Skin of body (tissue), 2 donors: ENCODE results near the gene SKA2. TPM values are rescaled to one million over a fixed set of nuclear protein-coding genes. Genes with fewer than 3 reads are reported as not detected.
"Not testable (repeated sequence)": the region's sequence is repeated elsewhere in the genome, so short reads cannot be mapped to it uniquely, and the experiment has no call there.

ENCODE experiments used
- DNase-seq: peaks from one replicate; lab custom pipeline; 2025; lab: John Stamatoyannopoulos, UW
- total RNA-seq: library from RNA; depleted of rRNA; stranded (reverse); fragments of >200 nt; gene quantifications from one replicate; pipeline ENCODE4 v1.2.3, GENCODE V29; 2014

SKA2 gene
- total RNA-seq, 1 donor from 2014 or later, result 42.2 TPM

GRCh38 chr17:59152925-59153324 lies 2.1 kb downstream of the SKA2 start:
- no peak for DNase-seq

DNA sequence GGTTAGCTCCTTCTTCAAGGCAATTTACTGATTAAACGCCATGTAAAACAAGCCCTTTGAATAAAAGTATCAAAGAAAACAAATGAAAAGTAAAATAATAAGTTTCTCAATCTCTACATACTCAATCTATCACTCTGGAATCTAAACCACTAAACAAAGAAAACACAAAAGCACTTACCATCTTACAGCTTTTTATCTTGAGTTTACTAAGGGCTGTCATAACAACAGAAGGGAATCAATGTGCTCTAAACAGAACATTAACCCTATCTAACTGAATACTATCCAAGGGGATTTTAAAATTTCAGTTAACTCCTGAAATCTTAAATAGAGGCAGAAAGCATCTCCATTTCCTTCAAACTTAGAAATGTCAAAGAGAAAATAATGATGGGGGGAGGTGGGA lies 3.4 kb downstream of the SKA2 start:
- no peak for DNase-seq

DNA sequence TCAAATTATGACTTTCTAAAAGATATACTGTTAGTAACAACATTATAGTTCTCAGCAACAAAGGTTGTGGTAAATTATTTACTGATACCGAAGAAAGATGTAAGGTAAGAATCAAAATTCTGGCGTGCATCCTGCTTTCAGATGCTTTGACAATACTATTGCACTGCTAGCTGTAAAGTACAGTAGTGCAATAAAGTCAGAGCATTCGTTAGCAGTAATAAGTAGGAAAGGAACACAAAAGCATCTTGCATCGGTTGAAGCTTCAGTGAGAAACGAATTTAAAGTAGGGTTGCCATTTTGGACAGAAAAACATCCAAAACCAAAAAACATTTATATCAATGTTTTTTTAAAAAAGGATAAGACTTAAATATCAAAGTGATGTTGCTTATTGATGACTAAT lies 4.0 kb downstream of the SKA2 start:
- no peak for DNase-seq

DNA sequence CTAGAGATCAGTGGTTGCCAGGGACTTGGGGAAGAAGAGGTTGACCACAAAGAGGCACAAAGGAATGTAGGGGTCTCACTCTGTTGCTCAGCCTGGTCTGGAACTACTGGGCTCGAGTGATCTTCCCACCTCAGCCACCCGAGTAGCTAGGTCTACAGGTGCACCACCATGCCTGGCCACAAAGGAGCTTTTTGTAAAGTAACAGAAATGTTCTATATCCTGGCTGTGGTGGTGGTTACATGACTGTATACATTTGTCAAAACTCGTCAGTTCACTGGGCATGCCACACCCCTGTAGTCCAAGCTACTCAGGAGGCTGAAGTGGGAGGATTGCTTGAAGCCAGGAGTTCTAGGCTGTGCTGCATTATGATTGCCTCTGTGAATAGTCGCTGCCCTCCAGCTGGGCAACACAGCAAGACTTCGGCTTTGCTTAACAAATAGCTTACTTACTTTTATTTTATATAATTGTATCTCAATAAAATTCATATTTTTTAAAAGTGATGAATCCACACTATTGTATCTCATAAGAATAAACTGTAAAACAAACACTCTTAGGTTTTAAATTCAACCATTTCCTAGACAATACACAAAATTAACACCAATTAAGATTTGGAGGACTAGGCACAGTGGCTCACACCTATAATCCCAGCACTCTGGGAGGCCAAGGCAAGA lies 5.0 kb downstream of the SKA2 start:
- no peak for DNase-seq

GRCh38 chr17:59149051-59149450 lies 5.9 kb downstream of the SKA2 start:
- no peak for DNase-seq

DNA sequence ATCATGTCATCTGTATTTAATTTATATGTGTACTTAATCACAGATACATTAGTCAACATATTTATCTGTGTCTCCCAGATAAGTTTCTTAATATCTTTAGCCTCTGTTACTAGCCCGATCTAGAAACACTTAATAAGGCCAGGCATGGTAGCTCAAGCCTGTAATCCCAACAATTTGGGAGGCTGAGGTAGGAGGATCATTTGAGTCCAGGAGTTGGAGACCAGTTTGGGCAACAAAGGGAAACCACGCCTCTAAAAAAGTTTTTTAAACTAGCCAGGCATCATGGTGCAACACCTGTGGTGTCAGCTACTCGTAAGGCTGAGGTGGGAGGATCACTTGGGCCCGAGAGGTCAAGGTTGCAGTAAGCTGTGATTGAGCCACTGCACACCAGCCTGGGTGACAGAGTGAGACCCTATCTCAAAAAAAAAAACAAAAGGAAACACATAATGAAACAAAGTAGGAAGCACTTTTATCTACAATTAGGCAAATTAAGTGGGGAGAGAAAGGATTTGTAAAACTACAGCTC lies 9.4 kb downstream of the SKA2 start:
- DNase-seq, result no peak

- no peak for DNase-seq
Observed at GRCh38 chr17:59141860-59142259, 13.1 kb downstream of the SKA2 start.

DNA sequence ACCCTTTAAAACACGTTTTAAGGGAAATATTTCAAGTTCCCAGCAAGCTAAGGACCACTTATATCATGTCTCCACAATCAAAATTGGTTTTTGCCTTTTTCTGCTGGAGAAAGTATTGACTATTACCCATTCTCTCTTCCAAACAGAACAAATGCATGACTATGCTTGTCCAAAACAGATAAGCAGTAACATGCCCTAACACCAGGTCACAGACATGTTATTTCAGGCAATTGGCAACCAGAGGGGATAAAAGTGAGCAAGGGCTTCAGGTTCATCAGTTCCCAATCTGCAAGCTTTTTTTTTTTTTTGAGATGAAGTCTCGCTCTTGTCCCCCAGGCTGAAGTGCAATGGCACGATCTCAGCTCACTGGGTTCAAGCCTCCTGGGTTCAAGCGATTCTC lies 15.0 kb downstream of the SKA2 start:
- no peak for DNase-seq

- not testable (repeated sequence) for DNase-seq
Observed at GRCh38 chr17:59138339-59138738, 16.6 kb downstream of the SKA2 start.

- DNase-seq, result no peak
Observed at GRCh38 chr17:59131131-59131530, 23.9 kb downstream of the SKA2 start.

DNA sequence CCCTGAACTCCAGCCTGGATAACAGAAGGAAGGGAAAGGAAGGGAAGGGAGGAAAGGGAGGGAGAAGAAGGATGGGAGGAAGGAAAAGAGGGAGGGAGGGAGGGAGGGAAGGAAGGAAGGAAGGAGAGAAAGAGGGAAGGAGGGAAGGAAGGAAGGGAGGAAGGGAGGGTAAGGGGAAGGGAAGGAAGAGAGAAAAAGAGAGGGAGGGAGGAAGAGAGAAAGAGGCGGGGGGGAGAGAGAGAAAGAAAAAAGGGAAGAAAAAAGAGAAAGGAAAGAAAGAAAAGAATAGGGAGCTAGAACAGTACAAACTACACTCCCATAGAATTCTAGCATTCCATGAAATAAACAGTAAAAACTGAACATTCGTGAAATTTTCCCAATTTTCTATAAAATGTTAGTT lies 25.2 kb downstream of the SKA2 start:
- DNase-seq, result no peak

DNA sequence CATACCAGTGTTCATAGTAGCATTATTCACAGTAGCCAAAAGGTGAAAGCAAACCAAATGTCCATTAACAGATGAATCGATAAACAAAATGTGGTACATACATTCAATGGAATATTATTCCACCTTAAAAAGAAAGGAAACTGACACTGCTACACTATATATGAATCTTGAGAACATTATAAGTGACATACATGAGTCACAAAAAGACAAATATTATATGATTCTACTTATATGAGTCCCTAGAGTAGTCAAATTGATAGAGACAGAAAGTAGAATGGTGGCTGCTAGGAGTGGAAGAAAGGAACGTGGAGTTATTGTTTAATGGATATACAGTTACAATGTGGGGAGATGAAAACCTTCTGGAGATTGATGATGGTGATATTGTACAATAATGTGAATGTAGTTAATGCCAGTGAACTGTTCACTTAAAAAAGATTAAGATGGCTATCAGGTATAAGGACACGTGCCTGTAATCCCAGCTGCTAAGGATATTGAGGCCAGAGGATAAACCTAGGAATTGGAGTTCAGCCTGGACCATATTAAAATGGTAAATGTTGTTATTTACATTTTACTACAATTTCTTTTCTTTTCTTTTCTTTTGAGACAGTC lies 28.1 kb downstream of the SKA2 start:
- no peak for DNase-seq

- no peak for DNase-seq
Observed at GRCh38 chr17:59124665-59125064, 30.3 kb downstream of the SKA2 start.

DNA sequence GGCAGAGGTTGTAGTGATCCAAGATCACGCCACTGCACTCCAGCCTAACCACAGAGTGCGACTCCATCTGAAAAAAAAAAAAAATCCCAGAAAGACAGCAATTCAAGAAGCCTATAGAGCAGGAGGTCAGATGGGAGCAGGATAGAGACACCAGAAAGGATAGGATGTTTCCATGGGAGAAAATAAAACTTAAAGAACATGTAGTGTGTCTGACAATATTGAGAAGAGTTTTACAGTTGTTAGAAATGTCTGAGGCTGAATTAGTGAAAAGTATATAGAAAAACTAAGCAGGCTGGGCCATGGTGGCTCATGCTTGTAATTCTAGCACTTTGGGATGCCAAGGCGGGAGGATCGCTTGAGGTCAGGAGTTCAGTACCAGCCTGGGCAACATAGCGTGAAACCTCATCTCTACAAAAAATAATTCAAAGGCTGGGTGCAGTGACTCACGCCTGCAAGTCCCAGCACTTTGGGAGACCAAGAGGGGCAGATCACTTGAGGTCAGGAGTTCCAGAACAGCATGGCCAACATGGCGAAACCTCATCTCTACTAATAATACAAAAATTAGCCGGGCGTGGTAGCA lies 33.0 kb downstream of the SKA2 start:
- DNase-seq, result no peak

DNA sequence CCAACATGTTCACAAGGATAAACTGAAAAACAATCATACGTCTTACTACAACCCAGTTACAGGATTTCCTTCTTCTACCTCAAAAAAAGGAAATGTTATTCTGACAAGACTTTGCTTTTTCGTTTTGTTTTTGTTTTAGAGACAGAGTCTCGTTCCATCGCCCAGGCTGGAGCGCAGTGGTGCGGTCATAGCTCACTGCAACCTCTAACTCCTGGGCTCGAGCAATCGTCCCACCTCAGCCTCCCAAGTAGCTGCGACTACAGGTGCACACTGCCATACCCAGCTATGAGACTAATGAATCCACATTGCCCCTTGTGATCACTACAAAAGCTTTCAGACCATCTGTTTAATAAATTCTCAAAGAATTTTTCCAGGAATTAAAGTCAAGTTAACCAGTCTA lies 39.5 kb downstream of the SKA2 start:
- DNase-seq, result no peak

DNA sequence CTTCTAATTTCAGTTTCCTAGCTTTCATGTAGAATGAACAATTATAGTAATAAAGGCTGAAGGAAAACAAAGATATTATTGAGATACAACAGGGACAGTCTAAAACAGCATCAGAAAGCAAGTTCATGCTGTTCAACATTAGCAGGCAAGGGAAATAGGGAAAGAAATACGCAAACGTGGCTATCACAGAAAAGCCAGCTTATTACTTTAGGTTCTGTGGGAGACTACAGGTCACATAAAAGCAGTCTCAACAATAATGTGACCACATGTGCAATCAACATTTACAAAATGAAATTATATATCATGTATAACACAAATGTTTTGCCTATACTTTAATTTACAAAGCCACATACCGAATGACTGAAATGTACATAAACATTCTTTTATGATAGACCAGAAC lies 43.4 kb downstream of the SKA2 start:
- DNase-seq, result no peak

DNA sequence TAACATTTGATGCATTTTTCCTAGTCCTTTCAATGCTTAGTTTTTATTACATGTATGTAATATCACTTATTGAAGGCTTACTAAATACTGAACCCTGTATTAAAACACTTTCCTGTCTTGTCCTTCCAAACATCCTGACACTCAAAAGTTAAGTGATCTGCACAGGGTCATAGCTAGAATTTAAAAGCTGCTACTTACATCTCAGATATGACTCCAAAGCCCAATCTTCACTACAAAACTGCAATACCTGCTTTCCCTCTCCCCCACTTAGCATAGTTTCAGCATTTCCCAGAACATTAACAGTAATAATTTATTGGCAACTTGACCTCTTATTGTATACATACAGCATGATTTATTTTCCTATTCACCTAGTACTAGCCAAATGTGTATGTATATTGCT lies 44.0 kb downstream of the SKA2 start:
- no peak for DNase-seq

GRCh38 chr17:59108400-59109102 lies 46.4 kb downstream of the SKA2 start:
- DNase-seq, result no peak

GRCh38 chr17:59107306-59107670 lies 47.7 kb downstream of the SKA2 start:
- peak; percentile 65 for DNase-seq

GRCh38 chr17:59106463-59107305 lies 48.3 kb downstream of the SKA2 start, which contains the start of gene TRIM37:
TRIM37 (minus strand) TSS chr17:59106880; CDS start chr17:59106461, 419 bp downstream.
- peak; percentile 98 for DNase-seq

- peak; percentile 18 for DNase-seq
Observed at GRCh38 chr17:59105852-59106462, 49.0 kb downstream of the SKA2 start.
